Stomach (tissue), 4 donors: ENCODE measurements around the gene ACTR6.

ENCODE experiments used
- CTCF ChIP-seq, 7 experiments: fragments of 450-650 bp in 4 of 7; fragments of 200-600 bp in 3 of 7; sonication (generic) in 3 of 7; IDR thresholded peaks; one replicate each; pipeline ENCODE4 v1.5.1; 2016 to 2019; ENCODE audit warnings: antibody characterized with exemption in 7 of 7, control low read depth in 2 of 7, mild to moderate bottlenecking in 1 of 7
- EP300 ChIP-seq: sonication (generic); formaldehyde crosslinking; IDR thresholded peaks from one replicate; pipeline ENCODE4 v1.6.1; 2017; ENCODE audit warnings: antibody characterized with exemption
- POLR2A ChIP-seq, 4 donors: fragments of 450-650 bp; IDR thresholded peaks; one replicate each; pipeline ENCODE4 v1.6.1; 2016; ENCODE audit warnings: antibody characterized with exemption in 4 of 4, control low read depth in 2 of 4, mild to moderate bottlenecking in 1 of 4, moderate library complexity in 1 of 4
- POLR2AphosphoS5 ChIP-seq, 3 donors: sonication (generic); formaldehyde crosslinking; IDR thresholded peaks; one replicate each; pipeline ENCODE4 v1.6.1; 2016; ENCODE audit warnings: antibody characterized with exemption in 3 of 3

GRCh38 chr12:100266835-100267602 is 66.4 kb downstream of the ACTR6 start, which contains the start of the genes DEPDC4 and SCYL2:
- TF ChIP-seq CTCF (IDR thresholded peaks at IDR 0.05) (no peak), EP300 (no peak), POLR2AphosphoS5 (IDR thresholded peaks at IDR 0.05) (peak; percentile 51 to 78 (median 66)), POLR2A (IDR thresholded peaks at IDR 0.05) (peak in 2 of 4 donors; percentile 12 to 27)
